SKM-1 treated with dmso at 0.1 percent for 144 hours (cell line): ENCODE data around the gene GYPA.
"Not testable (repeated sequence)": the region's sequence is repeated elsewhere in the genome, so short reads cannot be mapped to it uniquely, and the experiment has no call there.

Experiments
- DNase-seq: peaks from one replicate; lab custom pipeline; 2025; ENCODE audit not compliant: unreplicated experiment; lab: John Stamatoyannopoulos, UW

The GYPA gene

DNA sequence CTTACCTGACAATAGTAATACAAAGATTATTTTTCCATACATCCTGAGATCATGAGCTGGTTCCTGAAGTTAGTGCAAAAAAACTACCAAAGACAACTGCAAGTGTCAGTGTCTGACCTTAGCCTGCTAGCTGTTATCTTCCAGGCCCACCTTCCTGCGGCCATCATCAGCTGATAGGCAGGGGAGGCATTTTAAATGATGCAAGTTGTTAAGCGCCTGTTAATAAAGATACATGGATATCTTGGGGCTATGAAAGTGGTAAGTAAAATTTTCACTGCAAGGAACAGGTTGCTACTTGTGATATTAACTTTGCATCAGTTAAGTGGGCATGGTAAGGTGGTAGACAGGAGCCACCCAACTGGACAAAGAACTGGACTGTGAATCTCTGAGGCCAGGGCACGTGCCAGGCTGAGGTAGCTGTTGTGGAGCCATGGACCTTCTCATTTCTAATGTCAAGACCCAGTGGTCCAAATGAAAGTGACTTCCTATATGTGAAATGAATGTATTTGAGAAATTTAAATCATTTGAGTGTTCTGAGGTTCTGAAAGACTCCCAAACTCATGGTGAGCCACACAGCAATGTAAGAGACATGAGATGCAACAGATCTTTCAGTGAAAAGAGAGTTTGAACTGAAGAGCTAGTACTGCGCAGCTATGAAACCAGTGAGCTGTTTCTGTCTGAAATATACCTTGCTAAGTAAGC lies at the start of gene GYPA:
Gene GYPA, minus strand, starts transcription at position 125 of the 702 bp plus-strand sequence. Its CDS starts 83 bp downstream, at position 42.
- DNase-seq: not testable (repeated sequence)

DNA sequence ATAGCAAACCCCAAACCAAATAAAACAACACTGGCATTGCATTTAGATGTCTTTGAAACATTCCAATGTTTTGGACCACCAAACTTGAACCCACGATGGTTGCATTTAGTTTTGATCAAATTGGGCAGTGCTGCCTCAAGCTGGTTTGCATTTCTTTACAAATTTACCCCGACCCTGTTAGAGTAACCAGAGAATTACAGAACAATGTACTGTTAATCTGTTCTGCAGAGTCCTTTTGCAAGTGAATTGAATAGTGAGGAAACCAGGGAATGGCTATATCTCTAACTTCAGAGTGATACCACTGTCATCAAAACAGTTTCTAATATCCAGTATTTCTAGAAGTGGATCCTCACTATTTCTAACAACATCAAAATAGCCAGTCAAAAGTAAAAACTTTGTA lies 49.5 kb upstream of the GYPA start:
- no peak for DNase-seq

- DNase-seq: no peak
Observed at GRCh38 chr4:144189121-144189520, 48.6 kb upstream of the GYPA start.

GRCh38 chr4:144185086-144185485 lies 44.6 kb upstream of the GYPA start:
- no peak for DNase-seq

DNA sequence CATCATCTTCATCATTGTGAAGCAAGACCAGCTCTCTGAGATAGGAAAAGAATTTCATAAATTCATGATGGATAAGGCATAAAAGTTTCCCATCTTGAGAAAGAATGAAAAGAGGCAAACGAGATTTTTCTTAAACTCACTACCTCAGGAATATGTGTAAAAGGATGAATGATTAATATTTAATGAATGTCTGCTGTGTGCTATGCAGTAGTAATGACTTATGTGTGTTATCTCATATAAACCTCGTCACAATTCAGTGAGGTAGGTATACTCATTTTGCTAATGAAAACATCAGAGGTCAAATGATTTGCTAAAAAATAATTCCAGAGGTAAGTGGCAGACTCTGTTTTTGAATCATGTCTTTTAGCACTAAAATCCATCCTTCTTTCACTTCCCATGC lies 42.6 kb upstream of the GYPA start:
- DNase-seq: no peak

DNA sequence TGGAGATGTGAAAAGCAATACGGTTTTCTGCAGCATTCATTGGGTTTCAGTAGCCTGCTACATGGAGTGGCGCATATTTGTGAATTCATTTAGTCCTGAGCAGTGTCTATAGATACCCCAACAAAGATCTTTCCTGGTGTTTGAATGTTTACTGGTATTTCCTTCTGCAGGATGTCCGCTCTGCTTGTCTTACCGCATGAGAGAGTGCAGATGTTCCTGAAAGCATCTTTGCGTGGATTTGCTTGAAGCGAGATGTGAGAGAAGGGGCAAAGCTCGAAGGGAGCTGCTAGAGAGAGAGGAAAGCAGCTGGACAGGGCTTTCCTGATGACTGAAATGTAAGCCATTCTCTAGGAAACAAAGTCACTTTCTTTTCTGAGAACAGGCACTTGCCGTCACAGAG lies 40.9 kb upstream of the GYPA start:
- no peak for DNase-seq

GRCh38 chr4:144179152-144179739 lies 38.7 kb upstream of the GYPA start:
- no peak for DNase-seq

DNA sequence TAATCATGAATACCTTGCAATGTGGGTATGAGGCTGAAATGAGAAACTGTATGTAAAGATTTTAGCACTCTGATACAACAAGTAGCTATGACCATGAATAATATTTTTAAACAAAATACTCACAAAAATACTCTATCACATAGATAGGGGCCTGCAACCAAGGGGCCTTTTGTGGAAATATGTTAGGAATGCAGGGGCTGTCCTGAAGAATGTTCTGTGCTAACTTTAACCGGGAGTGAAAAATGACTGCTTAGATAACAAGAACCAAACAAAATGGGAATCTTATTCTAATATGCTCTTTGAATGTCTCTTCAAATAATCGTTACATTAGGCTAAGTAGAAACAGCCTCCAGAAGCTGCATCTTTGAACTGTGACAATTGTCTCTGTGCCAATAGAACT lies 37.9 kb upstream of the GYPA start:
- DNase-seq: no peak

GRCh38 chr4:144176476-144176875 lies 36.0 kb upstream of the GYPA start:
- DNase-seq: no peak

GRCh38 chr4:144174401-144175067 lies 34.0 kb upstream of the GYPA start:
- DNase-seq: peak; percentile 57

DNA sequence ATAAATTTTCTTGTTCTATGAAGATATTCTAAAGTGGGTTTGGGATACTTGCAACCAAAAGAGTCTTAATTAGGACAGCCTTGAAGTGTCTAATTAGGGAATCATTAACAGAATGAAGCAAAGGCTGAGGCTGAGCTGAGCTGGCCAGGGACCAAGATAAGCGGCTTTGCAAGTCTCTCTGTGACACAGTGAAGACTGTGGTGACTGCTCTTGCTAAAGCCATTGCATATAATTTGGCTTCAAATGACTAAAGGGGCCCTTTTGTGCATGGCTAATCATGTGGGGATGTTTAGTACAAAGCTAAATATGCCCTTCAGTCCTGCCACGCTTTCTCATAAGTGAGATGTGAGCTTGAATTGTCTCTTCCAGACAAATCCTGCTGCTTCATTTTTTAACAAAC lies 31.2 kb upstream of the GYPA start:
- DNase-seq: no peak

GRCh38 chr4:144169211-144169610 lies 28.7 kb upstream of the GYPA start:
- no peak for DNase-seq

DNA sequence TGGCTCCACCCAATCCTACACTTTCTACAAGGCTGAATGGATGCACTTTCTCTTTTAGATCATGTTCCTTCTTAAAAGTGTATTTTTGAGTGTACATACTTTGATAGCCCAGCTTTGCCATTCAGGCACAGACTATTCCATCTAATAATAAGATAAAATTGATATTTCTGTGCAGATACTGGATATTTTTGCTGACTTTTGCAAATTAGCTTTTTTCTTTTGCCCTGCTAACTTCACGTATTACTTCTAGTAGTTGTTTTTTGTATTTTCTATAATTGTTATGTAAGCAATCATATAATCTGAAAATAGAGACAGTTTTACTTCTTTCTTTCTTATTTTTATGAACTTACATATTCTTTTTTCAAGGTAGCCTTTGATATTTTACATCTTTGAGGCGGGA lies 13.5 kb upstream of the GYPA start:
- no peak for DNase-seq

- peak; percentile 13 for DNase-seq
Observed at GRCh38 chr4:144142690-144143326, 2.3 kb upstream of the GYPA start.

- DNase-seq: no peak
Observed at GRCh38 chr4:144141493-144141892, 975 bp upstream of the GYPA start.

GRCh38 chr4:144139991-144140390 lies 527 bp downstream of the GYPA start:
- not testable (repeated sequence) for DNase-seq

DNA sequence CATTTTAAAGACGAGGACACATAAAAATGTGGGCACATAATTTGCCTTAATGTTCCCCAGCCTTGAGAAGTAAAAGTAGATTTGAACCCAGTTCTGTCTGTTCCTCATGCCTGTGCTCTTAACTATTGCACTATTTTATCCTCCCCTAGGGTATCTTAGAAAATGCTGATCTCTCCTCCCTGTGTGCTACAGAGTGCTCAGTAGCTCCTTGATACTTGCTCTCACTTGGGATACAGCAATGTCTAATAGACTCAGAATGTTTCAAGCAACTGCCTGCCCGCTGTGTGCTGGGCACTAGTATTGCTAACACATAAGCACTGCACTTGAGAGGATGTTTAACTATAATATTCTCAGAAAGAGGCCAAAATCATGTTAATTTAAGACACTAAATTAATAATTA lies 971 bp downstream of the GYPA start:
- not testable (repeated sequence) for DNase-seq

- DNase-seq: not testable (repeated sequence)
Observed at GRCh38 chr4:144138239-144138638, 2.3 kb downstream of the GYPA start.

DNA sequence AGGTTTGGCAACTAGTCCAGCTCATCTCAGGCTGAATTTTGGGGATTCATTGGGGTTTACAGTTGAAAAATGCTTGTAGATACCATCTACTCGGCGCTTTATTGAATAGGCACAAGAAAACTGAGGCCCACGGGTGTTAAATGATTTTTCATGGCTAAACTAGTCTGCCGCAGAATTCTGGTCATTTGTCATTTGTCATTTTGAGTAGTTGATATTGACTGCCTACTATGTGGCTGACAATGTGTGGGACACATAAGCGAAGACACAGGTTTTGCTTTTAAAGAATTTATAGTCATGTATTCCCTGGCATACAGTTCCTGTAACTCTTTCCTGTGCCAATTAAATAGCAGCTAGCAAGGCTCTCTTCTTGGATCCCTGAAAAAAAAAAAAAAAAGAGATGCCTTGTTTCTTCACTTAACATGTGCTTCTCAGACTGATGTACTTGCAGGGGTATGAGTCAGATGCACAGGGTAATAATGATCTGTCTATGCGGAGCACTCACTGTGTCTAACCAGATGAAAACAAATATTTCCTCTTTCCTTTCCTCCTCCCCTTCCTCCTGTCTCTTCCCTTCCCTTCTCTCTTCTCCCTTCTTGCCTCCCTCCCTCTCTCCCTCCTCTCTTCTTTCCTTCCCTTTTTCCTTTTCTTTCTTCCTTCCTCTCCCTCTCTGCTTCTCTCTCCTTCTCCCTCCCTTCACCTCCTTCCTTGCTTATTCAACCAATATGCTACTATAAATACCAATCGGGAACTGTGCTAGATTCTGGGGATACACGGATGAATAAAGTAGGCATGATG lies 3.2 kb downstream of the GYPA start:
- DNase-seq: not testable (repeated sequence)

DNA sequence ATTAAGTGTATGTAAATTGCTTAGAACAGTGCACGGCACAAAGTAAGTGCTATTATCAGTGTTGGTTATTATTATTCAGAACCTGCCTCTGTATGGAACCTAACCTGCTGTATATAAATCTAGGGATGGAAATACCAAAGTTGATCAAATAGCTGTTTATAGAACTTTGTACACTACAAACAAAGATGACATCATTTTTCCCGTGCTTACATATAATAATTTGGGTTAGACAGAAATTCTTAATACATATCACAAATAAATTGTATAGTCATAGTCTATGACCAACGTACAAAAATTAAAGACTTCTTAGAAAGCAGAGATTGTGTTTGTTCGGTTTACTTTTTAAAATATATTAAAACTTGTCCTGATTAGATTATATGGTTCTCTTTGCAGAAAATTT lies 4.3 kb downstream of the GYPA start:
- DNase-seq: not testable (repeated sequence)

DNA sequence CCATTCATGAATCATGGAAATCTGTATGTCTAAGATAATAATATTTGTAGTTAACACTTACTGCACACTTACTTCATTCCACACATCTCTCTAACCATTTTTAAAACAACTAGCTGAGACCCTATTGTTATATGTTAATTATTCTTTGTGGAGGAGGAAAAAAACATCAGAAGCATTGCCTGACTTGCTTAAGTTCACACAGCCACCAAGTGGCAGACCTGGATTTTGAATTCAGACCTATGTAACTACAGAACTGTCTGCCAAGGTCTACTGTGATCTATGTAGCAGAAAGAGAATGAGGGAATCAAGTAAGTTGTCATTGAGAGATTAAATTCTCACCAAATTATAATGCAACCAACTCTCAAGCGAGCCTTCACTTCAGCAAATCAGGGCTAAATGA lies 10.4 kb downstream of the GYPA start:
- not testable (repeated sequence) for DNase-seq
